Stimulated activated CD8-positive, alpha-beta memory T cell treated with anti-CD3 and anti-CD28 coated beads, Interleukin-15, amount 100 ng/mL, for 24 hours (primary cell): ENCODE measurements around the gene PI4K2A.

Experiments used
- DNase-seq: peaks from one replicate; pipeline ENCODE4 v3.0.0-alpha.2; 2020; ENCODE audit warnings: low read depth

PI4K2A gene

DNA sequence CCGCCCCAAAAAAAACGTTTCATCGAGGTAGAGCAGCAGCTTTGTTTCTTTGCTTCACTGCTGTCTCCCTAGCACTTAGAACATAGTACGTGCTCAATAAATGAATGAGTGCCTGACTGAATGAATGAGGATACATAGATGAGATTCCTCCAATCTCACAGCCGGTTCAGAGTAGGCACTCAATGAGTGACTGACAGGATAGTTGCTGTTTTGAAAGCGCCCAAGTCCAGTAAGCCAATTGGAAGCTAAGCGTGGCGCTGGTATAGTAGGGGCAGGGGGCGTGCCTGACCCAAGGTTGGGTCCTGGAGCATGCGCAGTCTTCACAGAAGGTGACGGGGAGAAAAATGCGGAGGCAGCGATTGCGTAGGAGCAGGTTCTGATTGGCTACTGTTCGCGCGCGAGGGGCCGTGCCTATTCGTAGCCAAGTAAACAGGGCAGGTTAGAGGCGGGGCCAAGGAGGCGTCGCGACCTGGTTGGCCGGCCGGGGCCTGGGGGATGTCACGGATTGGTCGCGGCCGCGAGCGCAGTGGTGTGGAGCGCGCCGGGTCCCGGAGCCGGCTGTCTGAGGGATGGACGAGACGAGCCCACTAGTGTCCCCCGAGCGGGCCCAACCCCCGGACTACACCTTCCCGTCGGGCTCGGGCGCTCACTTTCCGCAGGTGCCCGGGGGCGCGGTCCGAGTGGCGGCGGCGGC, at the start of gene PI4K2A:
Gene PI4K2A, plus strand, starts transcription at position 498 of the 694 bp plus-strand sequence. Its CDS starts 72 bp downstream, at position 570.
- peak; percentile 93 for DNase-seq

GRCh38 chr10:97590748-97591495, 49.5 kb upstream of the PI4K2A start:
- no peak for DNase-seq

DNA sequence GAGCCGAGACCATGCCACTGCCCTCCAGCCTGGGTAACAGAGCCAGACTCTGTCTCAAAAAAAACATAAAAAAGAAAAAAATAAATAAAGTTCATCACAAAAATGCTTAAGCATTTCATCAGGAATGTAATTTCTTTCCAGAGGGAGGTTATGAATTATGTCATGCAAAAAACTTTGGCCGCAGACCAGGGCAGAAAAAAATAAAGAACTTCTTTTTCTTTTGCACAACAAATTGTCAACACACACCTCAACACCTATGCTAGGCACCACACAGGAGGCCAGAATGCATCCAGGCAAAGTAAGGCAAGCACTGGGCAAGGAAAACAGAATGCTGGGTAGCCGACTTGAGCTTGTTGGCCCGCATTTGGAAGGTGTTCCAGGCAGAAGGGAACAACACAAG, 47.0 kb upstream of the PI4K2A start:
- no peak for DNase-seq

- DNase-seq: no peak
Observed at GRCh38 chr10:97596101-97597082, 44.1 kb upstream of the PI4K2A start.

DNA sequence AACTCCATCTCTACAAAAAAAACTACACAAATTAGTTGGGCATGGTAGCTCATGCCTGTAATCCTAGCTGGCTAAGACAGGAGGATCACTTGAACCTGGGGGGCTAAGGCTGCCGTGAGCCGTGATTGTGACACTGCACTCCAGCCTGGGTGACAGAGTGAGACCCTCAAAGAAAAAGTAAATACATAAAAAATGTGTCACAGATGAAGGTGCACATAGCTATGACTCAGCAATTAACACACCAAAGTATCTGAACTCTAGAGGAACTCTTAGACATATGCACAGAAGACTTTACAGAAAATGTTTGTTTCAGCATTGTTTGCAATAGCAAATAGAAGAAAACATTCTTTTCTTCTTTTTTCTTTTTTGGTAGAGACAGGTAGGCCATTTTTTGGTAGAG, 42.7 kb upstream of the PI4K2A start:
- no peak for DNase-seq

DNA sequence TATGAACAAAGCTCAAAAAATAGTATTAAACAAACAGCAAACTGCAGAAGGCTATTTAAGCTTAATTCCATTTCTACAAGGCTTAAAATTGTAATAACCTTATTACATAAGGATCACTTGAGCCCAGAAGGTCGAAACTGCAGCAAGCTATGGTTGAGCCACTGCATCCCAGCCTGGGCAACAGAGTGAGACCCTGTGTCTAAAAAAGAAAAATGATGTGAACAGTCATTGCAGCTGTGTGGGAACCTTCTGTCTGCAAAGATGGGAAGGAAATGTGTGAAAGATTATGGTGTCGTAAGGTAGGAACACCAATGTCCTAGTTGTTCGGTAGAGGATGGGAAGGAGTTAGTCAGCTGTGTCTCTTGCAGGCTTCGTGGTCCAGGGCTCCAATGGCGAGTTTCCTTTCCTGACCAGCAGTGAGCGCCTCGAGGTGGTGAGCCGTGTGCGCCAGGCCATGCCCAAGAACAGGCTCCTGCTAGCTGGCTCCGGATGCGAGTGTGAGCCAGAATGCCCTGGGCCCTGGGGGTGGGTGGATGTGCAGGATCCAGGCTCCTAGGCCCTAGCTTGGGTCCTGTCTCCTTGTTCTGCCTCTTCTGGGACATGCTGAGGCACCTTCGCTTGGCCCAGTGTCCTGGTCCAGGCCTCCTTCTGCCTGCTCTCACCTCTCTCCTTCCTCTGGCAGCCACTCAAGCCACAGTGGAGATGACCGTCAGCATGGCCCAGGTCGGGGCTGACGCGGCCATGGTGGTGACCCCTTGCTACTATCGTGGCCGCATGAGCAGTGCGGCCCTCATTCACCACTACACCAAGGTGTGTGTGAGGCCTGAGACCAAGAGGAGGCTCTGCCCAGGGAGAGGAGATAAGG, 41.8 kb upstream of the PI4K2A start:
- DNase-seq: no peak

DNA sequence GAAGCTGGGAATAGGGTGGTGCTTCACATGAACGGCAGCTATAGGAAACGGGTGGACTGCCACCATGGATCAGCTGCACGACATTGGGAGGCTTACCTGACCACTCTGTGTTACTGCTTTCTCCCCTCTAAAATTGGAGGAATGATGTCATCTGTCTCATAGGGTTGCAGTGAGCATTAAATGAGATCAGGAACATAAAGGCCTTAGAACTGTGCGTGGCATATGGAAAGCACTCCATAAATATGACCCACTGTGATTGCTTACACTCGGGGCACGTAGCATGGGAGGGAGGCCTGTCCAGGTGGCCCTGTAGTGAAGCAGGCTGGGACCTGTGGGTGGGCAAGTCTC, 41.2 kb upstream of the PI4K2A start:
- DNase-seq: no peak

DNA sequence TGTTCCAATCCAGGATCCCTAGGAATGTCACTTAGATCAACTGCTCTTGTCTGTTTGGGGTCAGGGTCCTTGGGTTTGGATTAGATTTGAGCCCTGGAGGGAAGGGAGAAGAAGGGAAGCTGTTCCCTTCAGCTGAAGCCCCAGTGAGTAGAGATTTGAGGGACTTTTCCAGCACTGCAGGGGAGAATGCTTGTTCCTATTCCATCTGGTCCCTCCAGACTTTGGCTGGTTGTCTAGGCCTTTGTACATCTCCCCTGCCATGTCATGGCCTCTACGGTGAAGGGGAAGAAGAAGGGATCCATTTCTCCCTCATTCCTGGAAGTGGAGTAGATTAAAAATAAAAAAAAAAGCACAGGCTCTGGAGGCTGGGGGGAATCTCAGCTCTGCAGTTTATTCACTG, 39.9 kb upstream of the PI4K2A start:
- no peak for DNase-seq

- DNase-seq: no peak
Observed at GRCh38 chr10:97601268-97602215, 38.9 kb upstream of the PI4K2A start.

DNA sequence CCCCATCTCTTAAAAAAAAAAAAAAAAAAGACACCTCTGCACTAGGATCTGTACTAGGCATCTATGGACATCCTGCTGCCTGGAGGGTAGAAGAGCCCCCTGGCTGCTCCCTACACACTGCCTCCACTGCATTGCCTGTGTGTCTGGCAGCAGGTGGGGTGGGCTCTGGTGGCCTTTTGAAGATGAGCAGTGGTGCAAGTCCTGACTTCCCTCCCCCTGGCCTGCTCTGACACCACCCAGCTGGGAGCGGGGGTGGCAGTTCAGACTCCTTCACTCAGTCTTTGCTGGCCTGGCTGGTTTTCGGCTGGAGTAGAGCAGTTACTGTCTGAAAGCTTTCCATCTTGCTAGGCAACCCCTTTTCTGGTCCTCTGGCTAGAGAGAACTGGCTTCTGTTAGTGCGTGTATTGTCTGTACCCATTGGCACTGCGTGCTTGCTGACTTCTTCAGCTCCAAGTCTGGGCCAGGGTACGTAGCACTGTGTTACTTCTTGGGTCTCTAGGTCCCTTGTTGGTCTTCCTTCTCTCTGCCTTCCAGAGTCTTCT, 33.3 kb upstream of the PI4K2A start:
- no peak for DNase-seq

DNA sequence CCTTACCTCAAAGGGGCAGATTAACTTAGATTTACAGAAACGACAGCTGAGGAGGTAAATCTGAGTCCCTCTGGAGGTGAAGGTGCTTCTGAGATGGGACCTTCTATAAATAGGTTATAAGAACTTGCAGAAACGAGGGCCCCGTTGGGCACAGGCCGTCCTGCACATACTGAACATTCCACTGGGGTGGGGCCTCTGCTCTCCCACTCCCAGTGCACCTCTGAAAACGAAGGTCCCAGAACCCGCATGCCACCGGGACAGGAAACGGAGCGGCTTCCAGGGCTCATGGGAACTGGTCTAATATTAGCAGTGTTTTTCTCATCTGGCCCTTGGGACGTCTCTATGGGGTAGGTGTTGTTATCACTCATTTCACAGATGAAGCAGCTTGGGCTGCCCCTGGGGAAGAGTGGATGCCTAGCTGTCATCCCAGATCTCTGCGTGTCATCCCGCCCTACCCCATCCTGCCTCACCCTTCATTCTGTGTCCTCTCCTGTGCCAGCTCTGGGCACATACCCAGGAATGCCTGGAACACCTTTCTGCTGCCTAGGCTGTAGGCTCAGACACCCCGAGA, 31.4 kb upstream of the PI4K2A start:
- no peak for DNase-seq

DNA sequence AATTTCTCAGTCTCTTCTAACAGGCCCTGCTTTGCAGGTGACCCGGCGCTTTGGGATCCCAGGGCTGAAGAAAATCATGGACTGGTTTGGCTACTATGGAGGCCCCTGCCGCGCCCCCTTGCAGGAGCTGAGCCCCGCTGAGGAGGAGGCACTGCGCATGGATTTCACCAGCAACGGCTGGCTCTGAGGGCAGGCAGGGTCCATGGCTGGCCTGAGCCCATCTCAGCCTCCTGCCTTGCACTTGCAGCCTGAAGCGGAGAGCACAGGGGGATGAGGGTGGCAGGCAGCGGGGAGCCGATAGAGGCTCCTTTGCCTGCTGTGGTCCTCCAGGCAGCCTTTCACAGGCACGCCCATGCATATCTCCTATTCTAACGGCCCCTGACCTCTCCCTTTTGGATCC, 29.0 kb upstream of the PI4K2A start:
- DNase-seq: no peak

DNA sequence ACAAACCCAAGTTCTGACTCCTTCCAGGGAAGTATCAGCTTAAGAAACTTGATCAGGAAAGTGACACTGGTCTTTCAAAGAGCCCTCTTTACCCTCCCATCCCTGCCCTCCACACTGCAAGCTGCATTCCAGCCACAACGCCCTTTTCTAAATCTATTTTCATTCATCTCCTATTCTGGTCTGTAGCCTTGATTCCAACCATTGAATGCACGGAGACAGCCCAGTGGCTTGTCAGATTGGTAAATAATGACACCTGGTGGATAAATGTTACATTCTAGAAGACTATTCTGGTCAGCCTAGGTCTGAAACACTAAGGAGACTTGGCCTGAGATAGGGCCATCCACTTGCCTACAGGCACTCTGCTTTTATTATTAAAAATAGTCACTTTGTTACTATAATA, 28.1 kb upstream of the PI4K2A start:
- DNase-seq: no peak

DNA sequence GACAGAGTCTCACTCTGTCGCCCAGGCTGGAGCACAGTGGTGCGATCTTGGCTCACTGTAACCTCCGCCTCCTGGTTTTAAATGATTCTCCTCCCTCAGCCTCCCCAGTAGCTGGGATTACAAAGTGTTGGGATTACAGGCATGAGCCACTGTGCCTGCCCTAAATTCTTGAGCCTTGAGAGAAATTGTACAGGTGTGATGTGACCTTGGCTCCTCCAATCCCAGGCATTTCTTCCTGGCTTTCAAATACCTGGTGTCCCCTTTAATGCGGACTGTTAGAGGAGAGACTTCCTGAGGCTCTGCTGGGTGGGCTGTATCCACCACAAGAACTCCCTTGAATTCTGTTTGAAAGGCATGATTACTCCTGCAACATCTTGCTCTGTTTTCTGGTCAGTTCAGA, 22.2 kb upstream of the PI4K2A start:
- DNase-seq: no peak

DNA sequence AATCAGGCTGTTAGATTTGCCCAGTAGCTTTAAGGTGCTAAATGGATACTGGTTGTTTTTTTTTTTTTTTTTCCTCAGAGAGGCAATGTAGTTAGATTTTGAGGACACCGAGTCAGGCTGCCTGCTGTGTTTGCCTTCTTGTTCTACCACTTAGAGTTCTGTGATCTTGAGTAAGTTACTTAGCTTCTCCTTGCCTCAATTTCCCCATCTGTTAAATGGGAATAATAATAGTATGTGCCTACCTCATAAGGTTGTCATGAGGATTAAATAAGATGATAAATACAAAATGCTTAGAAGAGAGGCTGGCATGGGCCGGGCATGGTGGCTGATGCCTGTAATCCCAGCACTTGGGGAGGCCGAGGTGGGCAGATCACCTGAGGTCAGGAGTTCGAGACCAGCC, 21.7 kb upstream of the PI4K2A start:
- DNase-seq: no peak

GRCh38 chr10:97623277-97623676, 17.2 kb upstream of the PI4K2A start:
- DNase-seq: no peak

DNA sequence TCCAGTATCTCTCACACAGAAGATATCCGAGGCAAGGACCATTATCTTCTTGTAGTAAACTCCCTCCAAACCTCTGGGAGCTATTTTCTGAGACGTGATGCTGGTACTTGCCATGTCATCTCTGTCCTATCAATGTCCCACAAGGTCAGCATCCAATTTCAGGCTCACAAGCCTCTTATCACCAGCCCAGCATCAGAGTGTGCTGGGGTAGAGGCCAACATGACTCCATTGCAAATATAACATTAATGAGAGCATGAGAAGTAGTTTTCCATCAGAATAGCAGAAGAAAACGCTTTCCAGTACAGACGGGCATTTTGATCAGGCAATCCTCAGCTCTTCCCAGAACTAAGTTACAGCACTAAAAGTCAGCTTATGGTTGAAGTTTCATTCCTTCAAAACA, 12.7 kb upstream of the PI4K2A start:
- DNase-seq: no peak

- no peak for DNase-seq
Observed at GRCh38 chr10:97628228-97628627, 12.2 kb upstream of the PI4K2A start.

- DNase-seq: no peak
Observed at GRCh38 chr10:97629289-97629688, 11.2 kb upstream of the PI4K2A start.

GRCh38 chr10:97631098-97631497, 9.4 kb upstream of the PI4K2A start:
- no peak for DNase-seq
